Heart left ventricle (tissue), 13 donors: ENCODE measurements around the gene COX11.

Experiments used
- POLR2A ChIP-seq, 2 donors: fragments of 450-650 bp; IDR thresholded peaks; one replicate each; pipeline ENCODE4 v1.6.1; 2017; ENCODE audit warnings: antibody characterized with exemption in 2 of 2, mild to moderate bottlenecking in 2 of 2, moderate library complexity in 2 of 2
- TF ChIP-seq, protein P1 (sequence below), 12 donors: fragments of 200-600 bp; sonication (generic) in 4 of 12; IDR thresholded peaks; one replicate each; pipeline versions ENCODE4 v1.5.0 to v1.8.0; 2018 to 2022; ENCODE audit warnings: antibody characterized with exemption in 12 of 12, mild to moderate bottlenecking in 5 of 12
- donor health status: ischemic (EF 13 %, LVEDD 7.1; RV severe dilation, severe dysfunction).
- donor health status: DM: no; HTN: yes; CAD: no.
- donor health status: DM: no; HTN: no; CAD: no.
- donor health status: ischemic (EF 25% LVEDD 6.9; RV normal size, moderate dysfunction).
- donor health status: ischemic (EF 25% LVEDD 5.7; RV mildly dilated, moderate dysfunction).
- donor health status: ischemic (EF 35%, LVEDD 5.7; RV mildly dilated, moderate dysfunction).
- donor health status: nonischemic (EF 11% LVEDD 7.7; RV severe dilation, severe dysfunction).
- donor health status: DM: yes; HTN: yes; CAD: no.
- donor health status: PGD.
- donor health status: ischemic (EF 29% LVEDD 5.4; RV normal size, mild dysfunction).
- donor health status: nonischemic (EF 23%, LVEDD 6.1; RV moderate dilation, normal function).

DNA sequence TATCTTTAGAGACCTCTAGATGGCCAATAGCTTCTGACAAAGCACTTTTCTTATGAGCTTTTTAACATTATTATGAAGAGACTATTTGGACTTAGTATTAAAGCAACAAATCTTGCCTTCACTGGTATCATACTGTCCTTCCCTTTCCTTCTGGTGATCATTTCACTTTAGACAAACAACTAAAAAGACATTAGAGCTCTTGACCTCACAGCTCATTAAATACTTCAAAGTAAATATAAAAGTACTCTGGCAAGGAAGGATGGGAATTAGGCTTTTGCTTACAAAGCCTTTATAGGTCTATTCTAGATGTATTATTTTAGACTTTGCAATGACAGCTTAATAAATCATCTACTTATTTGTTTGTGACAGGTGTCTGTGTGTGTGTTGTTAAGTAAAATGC is 11.2 kb upstream of the COX11 start:
- TF ChIP-seq, protein P1, sequence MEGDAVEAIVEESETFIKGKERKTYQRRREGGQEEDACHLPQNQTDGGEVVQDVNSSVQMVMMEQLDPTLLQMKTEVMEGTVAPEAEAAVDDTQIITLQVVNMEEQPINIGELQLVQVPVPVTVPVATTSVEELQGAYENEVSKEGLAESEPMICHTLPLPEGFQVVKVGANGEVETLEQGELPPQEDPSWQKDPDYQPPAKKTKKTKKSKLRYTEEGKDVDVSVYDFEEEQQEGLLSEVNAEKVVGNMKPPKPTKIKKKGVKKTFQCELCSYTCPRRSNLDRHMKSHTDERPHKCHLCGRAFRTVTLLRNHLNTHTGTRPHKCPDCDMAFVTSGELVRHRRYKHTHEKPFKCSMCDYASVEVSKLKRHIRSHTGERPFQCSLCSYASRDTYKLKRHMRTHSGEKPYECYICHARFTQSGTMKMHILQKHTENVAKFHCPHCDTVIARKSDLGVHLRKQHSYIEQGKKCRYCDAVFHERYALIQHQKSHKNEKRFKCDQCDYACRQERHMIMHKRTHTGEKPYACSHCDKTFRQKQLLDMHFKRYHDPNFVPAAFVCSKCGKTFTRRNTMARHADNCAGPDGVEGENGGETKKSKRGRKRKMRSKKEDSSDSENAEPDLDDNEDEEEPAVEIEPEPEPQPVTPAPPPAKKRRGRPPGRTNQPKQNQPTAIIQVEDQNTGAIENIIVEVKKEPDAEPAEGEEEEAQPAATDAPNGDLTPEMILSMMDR (IDR thresholded peaks at IDR 0.05) = no peak
- TF ChIP-seq POLR2A (IDR thresholded peaks at IDR 0.05) = no peak
